HepG2 (cell line): ENCODE results near the gene LAMTOR2. TPM values are rescaled to one million over a fixed set of nuclear protein-coding genes. Genes with fewer than 3 reads are reported as not detected.

Source experiments
- AKAP8 ChIP-seq: sonication (generic); formaldehyde crosslinking; IDR thresholded peaks from 2 replicates; pipeline ENCODE4 v1.5.1; 2020; ENCODE audit warnings: mild to moderate bottlenecking, missing genetic modification reagents
- KDM1A ChIP-seq: IDR thresholded peaks from 2 replicates; pipeline ENCODE4 v1.6.1; 2016; ENCODE audit warnings: missing compliant biosample characterization
- KLF16 ChIP-seq, 2 experiments: sonication (generic) in 1 of 2; formaldehyde crosslinking in 1 of 2; IDR thresholded peaks; 2 replicates each; pipeline versions ENCODE4 v1.6.1 to v1.8.0; 2016 to 2023; ENCODE audit warnings: missing genetic modification reagents in 2 of 2, missing compliant biosample characterization in 1 of 2
- MED1 ChIP-seq: sonication (generic); formaldehyde crosslinking; IDR thresholded peaks from 2 replicates; pipeline ENCODE4 v1.4.0; 2020; ENCODE audit warnings: missing genetic modification reagents
- NR2F2 ChIP-seq: IDR thresholded peaks from 2 replicates; pipeline ENCODE4 v1.6.1; 2012; ENCODE audit warnings: low read depth, inconsistent platforms, borderline replicate concordance
- PITX1 ChIP-seq: sonication (generic); formaldehyde crosslinking; IDR thresholded peaks from 2 replicates; pipeline ENCODE4 v1.5.1; 2020; ENCODE audit warnings: mild to moderate bottlenecking, missing genetic modification reagents
- PLRG1 ChIP-seq: fragments of 450-650 bp; conservative IDR thresholded peaks from 2 replicates; pipeline ENCODE4 v1.6.1; 2016
- SCMH1 ChIP-seq: sonication (generic); formaldehyde crosslinking; IDR thresholded peaks from 2 replicates; pipeline ENCODE4 v1.9.0; 2021; ENCODE audit warnings: missing genetic modification reagents, mild to moderate bottlenecking, borderline replicate concordance
- TARDBP ChIP-seq: sonication (generic); formaldehyde crosslinking; IDR thresholded peaks from 2 replicates; pipeline ENCODE4 v1.8.0; 2022; ENCODE audit warnings: mild to moderate bottlenecking, missing genetic modification reagents
- ZBTB7A ChIP-seq: sonication (generic); formaldehyde crosslinking; IDR thresholded peaks from 2 replicates; pipeline ENCODE4 v1.8.0; 2022; ENCODE audit warnings: mild to moderate bottlenecking, missing genetic modification reagents
- ZNF354B ChIP-seq: sonication (generic); formaldehyde crosslinking; IDR thresholded peaks from 2 replicates; pipeline ENCODE4 v1.8.0; 2022; ENCODE audit warnings: mild to moderate bottlenecking, missing genetic modification reagents
- ZNF782 ChIP-seq: sonication (generic); formaldehyde crosslinking; IDR thresholded peaks from 2 replicates; pipeline ENCODE4 v1.4.0; 2020; ENCODE audit warnings: missing genetic modification reagents, mild to moderate bottlenecking, borderline replicate concordance
- ZNF792 ChIP-seq: IDR thresholded peaks from 2 replicates; pipeline ENCODE4 v1.6.1; 2016
- polyA plus RNA-seq, 8 experiments: library from polyadenylated mRNA; depleted of rRNA in 3 of 8; stranded (reverse) in 7 of 8; unstranded in 1 of 8; fragments of >200 nt; fragmentation: Illumina TruSeq in 4 of 8; extraction: Trizol in 4 of 8; gene quantifications; 2 replicates each; pipeline versions ENCODE4 v1.2.1 to v1.2.3, GENCODE V29; 2011 to 2016; ENCODE audit warnings: low read depth in 4 of 8, missing spikeins in 1 of 8, mixed read lengths in 1 of 8; ENCODE audit not compliant: insufficient read depth in 1 of 8
- total RNA-seq, 5 experiments: library from RNA; depleted of rRNA; stranded (reverse); fragments of >200 nt; fragmentation: Illumina TruSeq; extraction: Trizol; gene quantifications; 2 replicates each; pipeline ENCODE4 v1.2.3, GENCODE V29; 2016; ENCODE audit warnings: low read depth in 1 of 5
- TF ChIP-seq, protein P1 (sequence below): sonication (generic); formaldehyde crosslinking; IDR thresholded peaks from 2 replicates; pipeline ENCODE4 v1.9.0; 2021; ENCODE audit warnings: missing genetic modification reagents, borderline replicate concordance
- TF ChIP-seq, protein P2 (sequence below): sonication (generic); formaldehyde crosslinking; IDR thresholded peaks from 2 replicates; pipeline ENCODE4 v1.5.0; 2020; ENCODE audit warnings: missing genetic modification reagents
- TF ChIP-seq, protein P3 (sequence below): sonication (generic); formaldehyde crosslinking; IDR thresholded peaks from 2 replicates; pipeline ENCODE4 v1.4.0; 2020; ENCODE audit warnings: missing genetic modification reagents
- TF ChIP-seq, protein P4 (sequence below): sonication (generic); formaldehyde crosslinking; IDR thresholded peaks from 2 replicates; pipeline ENCODE4 v1.4.0; 2020; ENCODE audit warnings: missing genetic modification reagents

Gene LAMTOR2
- total and polyA plus RNA-seq, 2 of the 13 experiments (the other 11 are each of a cell fraction or from before 2014, with no cell fraction given): 36.5 to 66.4 TPM

DNA sequence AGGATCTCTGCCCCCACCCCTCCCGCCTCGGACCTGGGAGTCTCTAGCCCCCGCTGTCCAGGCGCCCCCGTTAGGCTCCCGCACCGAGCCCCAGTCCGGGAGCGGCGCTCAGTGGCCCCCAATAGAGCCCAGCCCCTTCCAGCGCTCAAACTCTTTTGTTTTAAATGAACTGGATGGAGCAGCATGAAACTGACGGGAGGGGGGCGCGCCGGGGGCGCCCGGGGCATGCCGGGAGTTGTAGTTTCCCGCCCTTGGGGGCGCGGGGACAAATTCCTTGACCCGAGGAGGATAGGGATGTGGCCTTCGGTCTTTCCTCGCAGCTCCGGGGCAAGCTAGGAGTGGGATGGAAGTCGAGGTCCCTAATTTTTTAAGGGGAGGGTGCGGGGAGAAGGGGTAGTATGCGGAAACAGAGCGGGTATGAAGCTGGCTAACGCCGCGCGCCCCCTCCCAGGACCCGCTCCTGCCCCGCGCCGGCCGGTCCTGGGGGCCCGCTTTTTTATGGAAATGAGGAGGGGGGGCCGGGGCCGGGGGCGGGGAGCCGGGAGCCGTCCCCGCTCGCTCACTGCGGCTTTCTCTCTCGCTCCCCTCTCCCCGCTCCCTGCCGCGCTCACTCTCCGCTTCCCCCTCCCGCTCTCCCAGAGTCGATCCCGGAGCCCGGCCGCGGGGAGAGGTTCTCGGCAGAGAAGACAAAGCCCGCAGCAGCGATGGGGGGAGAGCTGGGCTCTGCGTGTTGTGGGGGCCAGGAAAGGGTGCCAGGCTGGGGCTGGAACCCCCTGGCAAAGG is 27.9 kb downstream of the LAMTOR2 start, which contains the start of gene MEX3A (continued):
- TF ChIP-seq, protein P1, sequence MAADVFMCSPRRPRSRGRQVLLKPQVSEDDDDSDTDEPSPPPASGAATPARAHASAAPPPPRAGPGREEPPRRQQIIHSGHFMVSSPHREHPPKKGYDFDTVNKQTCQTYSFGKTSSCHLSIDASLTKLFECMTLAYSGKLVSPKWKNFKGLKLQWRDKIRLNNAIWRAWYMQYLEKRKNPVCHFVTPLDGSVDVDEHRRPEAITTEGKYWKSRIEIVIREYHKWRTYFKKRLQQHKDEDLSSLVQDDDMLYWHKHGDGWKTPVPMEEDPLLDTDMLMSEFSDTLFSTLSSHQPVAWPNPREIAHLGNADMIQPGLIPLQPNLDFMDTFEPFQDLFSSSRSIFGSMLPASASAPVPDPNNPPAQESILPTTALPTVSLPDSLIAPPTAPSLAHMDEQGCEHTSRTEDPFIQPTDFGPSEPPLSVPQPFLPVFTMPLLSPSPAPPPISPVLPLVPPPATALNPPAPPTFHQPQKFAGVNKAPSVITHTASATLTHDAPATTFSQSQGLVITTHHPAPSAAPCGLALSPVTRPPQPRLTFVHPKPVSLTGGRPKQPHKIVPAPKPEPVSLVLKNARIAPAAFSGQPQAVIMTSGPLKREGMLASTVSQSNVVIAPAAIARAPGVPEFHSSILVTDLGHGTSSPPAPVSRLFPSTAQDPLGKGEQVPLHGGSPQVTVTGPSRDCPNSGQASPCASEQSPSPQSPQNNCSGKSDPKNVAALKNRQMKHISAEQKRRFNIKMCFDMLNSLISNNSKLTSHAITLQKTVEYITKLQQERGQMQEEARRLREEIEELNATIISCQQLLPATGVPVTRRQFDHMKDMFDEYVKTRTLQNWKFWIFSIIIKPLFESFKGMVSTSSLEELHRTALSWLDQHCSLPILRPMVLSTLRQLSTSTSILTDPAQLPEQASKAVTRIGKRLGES (CRISPR knock-in tag): no peak
- TF ChIP-seq KLF16 (CRISPR knock-in tag; IDR thresholded peaks at IDR 0.05) (peak in 1 of 2 experiments; percentile 4; a peak in 1 of 4 replicates), PITX1 (CRISPR knock-in tag) (no peak), AKAP8 (CRISPR knock-in tag) (no peak), MED1 (0 out of 2 replicates have a peak, but pooled peaks have one; percentile 14), NR2F2 (peak; percentile 28; the same call in 1 of the 2 replicates), ZNF782 (CRISPR knock-in tag) (no peak), KDM1A (CRISPR knock-in tag) (no peak), TARDBP (CRISPR knock-in tag) (0 out of 2 replicates have a peak, but pooled peaks have one; percentile 28), PLRG1 (no peak), ZBTB7A (peak; percentile 65; the same call in 1 of the 2 replicates), ZNF792 (peak; percentile 58; the same call in 1 of the 2 replicates), ZNF354B (CRISPR knock-in tag) (no peak), SCMH1 (CRISPR knock-in tag) (no peak)
- TF ChIP-seq, protein P2, sequence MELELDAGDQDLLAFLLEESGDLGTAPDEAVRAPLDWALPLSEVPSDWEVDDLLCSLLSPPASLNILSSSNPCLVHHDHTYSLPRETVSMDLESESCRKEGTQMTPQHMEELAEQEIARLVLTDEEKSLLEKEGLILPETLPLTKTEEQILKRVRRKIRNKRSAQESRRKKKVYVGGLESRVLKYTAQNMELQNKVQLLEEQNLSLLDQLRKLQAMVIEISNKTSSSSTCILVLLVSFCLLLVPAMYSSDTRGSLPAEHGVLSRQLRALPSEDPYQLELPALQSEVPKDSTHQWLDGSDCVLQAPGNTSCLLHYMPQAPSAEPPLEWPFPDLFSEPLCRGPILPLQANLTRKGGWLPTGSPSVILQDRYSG: no peak
- TF ChIP-seq, protein P3, sequence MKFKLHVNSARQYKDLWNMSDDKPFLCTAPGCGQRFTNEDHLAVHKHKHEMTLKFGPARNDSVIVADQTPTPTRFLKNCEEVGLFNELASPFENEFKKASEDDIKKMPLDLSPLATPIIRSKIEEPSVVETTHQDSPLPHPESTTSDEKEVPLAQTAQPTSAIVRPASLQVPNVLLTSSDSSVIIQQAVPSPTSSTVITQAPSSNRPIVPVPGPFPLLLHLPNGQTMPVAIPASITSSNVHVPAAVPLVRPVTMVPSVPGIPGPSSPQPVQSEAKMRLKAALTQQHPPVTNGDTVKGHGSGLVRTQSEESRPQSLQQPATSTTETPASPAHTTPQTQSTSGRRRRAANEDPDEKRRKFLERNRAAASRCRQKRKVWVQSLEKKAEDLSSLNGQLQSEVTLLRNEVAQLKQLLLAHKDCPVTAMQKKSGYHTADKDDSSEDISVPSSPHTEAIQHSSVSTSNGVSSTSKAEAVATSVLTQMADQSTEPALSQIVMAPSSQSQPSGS (CRISPR knock-in tag): peak; percentile 19; the same call in 1 of the 2 replicates
- TF ChIP-seq, protein P4, sequence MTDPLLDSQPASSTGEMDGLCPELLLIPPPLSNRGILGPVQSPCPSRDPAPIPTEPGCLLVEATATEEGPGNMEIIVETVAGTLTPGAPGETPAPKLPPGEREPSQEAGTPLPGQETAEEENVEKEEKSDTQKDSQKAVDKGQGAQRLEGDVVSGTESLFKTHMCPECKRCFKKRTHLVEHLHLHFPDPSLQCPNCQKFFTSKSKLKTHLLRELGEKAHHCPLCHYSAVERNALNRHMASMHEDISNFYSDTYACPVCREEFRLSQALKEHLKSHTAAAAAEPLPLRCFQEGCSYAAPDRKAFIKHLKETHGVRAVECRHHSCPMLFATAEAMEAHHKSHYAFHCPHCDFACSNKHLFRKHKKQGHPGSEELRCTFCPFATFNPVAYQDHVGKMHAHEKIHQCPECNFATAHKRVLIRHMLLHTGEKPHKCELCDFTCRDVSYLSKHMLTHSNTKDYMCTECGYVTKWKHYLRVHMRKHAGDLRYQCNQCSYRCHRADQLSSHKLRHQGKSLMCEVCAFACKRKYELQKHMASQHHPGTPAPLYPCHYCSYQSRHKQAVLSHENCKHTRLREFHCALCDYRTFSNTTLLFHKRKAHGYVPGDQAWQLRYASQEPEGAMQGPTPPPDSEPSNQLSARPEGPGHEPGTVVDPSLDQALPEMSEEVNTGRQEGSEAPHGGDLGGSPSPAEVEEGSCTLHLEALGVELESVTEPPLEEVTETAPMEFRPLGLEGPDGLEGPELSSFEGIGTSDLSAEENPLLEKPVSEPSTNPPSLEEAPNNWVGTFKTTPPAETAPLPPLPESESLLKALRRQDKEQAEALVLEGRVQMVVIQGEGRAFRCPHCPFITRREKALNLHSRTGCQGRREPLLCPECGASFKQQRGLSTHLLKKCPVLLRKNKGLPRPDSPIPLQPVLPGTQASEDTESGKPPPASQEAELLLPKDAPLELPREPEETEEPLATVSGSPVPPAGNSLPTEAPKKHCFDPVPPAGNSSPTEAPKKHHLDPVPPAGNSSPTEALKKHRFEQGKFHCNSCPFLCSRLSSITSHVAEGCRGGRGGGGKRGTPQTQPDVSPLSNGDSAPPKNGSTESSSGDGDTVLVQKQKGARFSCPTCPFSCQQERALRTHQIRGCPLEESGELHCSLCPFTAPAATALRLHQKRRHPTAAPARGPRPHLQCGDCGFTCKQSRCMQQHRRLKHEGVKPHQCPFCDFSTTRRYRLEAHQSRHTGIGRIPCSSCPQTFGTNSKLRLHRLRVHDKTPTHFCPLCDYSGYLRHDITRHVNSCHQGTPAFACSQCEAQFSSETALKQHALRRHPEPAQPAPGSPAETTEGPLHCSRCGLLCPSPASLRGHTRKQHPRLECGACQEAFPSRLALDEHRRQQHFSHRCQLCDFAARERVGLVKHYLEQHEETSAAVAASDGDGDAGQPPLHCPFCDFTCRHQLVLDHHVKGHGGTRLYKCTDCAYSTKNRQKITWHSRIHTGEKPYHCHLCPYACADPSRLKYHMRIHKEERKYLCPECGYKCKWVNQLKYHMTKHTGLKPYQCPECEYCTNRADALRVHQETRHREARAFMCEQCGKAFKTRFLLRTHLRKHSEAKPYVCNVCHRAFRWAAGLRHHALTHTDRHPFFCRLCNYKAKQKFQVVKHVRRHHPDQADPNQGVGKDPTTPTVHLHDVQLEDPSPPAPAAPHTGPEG (CRISPR knock-in tag): no peak
